ENCODE measurements around the gene EPG5. TPM values are rescaled to one million over a fixed set of nuclear protein-coding genes. Genes with fewer than 3 reads are reported as not detected.

Gene EPG5
- total RNA-seq, 1 donor from 2014 or later: 34.0 TPM

GRCh38 chr18:45801416-45802004 lies 165.6 kb downstream of the EPG5 start:
- DNase-seq: no peak

Small RNA genes lying within 50 kb of the gene (small RNA-seq; reads per million reads assigned to genes)
- not detected for gene RN7SKP26 (ENCODE audit: low replicate concordance)

Other genes starting within 250 kb of the EPG5 start
- 11.9 TPM for gene SLC14A1, start 243.1 kb downstream of the EPG5 start, total RNA-seq
- not detected for gene SIGLEC15, start 141.7 kb downstream of the EPG5 start, total RNA-seq
- 7.9 TPM for gene PSTPIP2, start 104.9 kb upstream of the EPG5 start, total RNA-seq
- 369 TPM for gene ATP5F1A, start 131.0 kb upstream of the EPG5 start, total RNA-seq
- gene HAUS1, start 137.1 kb upstream of the EPG5 start, total RNA-seq: 21.3 TPM